Measurements from ENCODE around the gene USP2.

The USP2 gene

GRCh38 chr11:119307219-119307618, 74.3 kb downstream of the USP2 start:
- in situ Hi-C loops (cut with MboI; ENCODE audit: low sequenced_read_pairs), result no loop called here

GRCh38 chr11:119306373-119306890, 75.1 kb downstream of the USP2 start:
- in situ Hi-C loops (cut with MboI; ENCODE audit: low sequenced_read_pairs), result no loop called here

- in situ Hi-C loops (cut with MboI; ENCODE audit: low sequenced_read_pairs), result no loop called here
These were observed 75.7 kb downstream of the USP2 start for GRCh38 chr11:119305556-119306372.

Measured in HL-60/S4 treated with retinoic acid at 250 ng/mL for 4 days and 3 days (cell line).